ENCODE data around the gene CTXND2. TPM values are rescaled to one million over a fixed set of nuclear protein-coding genes. Genes with fewer than 3 reads are reported as not detected.
A peak's percentile ranks its signal among the peaks of the same experiment; 100 is the strongest.
"Not testable (repeated sequence)": the region's sequence is repeated elsewhere in the genome, so short reads cannot be mapped to it uniquely, and the experiment has no call there.

CTXND2 gene
- total RNA-seq: not detected
- long read RNA-seq: 0 reads

DNA sequence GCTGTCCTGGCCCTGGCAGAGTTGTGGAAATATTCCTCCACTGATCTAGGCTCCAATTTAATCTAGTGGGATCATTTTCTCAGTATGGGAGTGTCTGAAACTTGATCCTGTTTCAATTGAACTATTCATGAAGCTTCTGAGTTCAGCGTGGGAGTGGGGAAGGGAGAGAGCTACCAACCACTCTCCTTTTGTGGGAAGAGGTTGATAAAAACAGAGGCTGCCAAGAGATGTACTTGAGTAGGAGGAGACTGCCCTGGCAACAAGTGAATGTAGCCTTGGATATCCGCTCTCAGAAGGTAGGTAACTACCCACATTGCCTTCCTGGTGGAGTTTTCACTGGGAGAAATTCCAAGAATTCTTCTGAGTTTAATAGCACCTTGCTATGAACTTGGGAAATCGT lies at the start of gene CTXND2:
Gene CTXND2 (plus strand): TSS at position 119 of the 400 bp plus-strand sequence. CDS start 25,179 bp downstream, outside the sequence.
- Histone ChIP-seq H3K9me3 (replicated peaks) (no peaks in the 10 kb centered on the region), H3K4me1 (no peaks in the 10 kb centered on the region), H3K4me3 (no peak within 1 kb of the TSS), H3K27me3 (ENCODE audit: low read depth) (no peaks in the 10 kb centered on the region), H3K36me3 (no peaks in the 10 kb centered on the region), H3K27ac (replicated peaks) (no peak within 1 kb of the TSS)
- DNase-seq: no peak
- TF ChIP-seq, protein P1, sequence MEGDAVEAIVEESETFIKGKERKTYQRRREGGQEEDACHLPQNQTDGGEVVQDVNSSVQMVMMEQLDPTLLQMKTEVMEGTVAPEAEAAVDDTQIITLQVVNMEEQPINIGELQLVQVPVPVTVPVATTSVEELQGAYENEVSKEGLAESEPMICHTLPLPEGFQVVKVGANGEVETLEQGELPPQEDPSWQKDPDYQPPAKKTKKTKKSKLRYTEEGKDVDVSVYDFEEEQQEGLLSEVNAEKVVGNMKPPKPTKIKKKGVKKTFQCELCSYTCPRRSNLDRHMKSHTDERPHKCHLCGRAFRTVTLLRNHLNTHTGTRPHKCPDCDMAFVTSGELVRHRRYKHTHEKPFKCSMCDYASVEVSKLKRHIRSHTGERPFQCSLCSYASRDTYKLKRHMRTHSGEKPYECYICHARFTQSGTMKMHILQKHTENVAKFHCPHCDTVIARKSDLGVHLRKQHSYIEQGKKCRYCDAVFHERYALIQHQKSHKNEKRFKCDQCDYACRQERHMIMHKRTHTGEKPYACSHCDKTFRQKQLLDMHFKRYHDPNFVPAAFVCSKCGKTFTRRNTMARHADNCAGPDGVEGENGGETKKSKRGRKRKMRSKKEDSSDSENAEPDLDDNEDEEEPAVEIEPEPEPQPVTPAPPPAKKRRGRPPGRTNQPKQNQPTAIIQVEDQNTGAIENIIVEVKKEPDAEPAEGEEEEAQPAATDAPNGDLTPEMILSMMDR (IDR thresholded peaks at IDR 0.05; ENCODE audit: borderline replicate concordance): no peak
- intact Hi-C loops (cut with micrococcal nuclease): no loop called here

DNA sequence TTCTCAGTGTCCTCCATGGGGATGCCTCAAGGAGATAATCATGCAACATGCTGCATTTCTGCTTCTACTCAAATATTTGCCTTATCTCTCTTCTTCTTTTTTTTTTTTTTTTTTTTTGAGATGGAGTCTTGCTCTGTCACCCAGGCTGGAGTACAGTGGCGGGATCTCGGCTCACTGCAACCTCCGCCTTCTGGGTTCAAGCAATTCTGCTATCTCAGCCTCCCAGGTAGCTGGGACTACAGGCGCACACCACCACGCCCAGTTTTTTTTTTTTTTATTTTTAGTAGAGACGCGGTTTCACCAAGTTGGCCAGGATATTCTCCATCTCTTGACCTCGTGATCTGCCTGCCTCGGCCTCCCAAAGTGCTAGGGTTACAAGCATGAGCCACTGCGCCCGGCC lies 46.1 kb upstream of the CTXND2 start:
- Histone ChIP-seq H3K4me1 (peaks cover 33% of the 10 kb centered on the region), H3K36me3 (peaks cover 46% of the 10 kb centered on the region)
- intact Hi-C loops (cut with micrococcal nuclease); H3K27me3 ChIP-seq (ENCODE audit: low read depth); H3K27ac ChIP-seq (replicated peaks); DNase-seq; H3K4me3 ChIP-seq; H3K9me3 ChIP-seq (replicated peaks): not testable (repeated sequence)

GRCh38 chr1:150841626-150842025 lies 45.3 kb upstream of the CTXND2 start:
- intact Hi-C loops (cut with micrococcal nuclease): no loop called here
- Histone ChIP-seq H3K36me3 (peaks cover 40% of the 10 kb centered on the region), H3K27ac (replicated peaks) (no peak overlapping the region), H3K9me3 (replicated peaks) (no peaks in the 10 kb centered on the region), H3K27me3 (ENCODE audit: low read depth) (no peaks in the 10 kb centered on the region), H3K4me3 (no peak overlapping the region), H3K4me1 (peaks cover 31% of the 10 kb centered on the region)
- DNase-seq: no peak
- TF ChIP-seq, protein P1 (IDR thresholded peaks at IDR 0.05; ENCODE audit: borderline replicate concordance): no peak

GRCh38 chr1:150842343-150842742 lies 44.6 kb upstream of the CTXND2 start:
- TF ChIP-seq, protein P1 (IDR thresholded peaks at IDR 0.05; ENCODE audit: borderline replicate concordance): no peak
- H3K4me3 ChIP-seq: no peak overlapping the region
- peak overlapping the region; percentile 12 for H3K27ac ChIP-seq (replicated peaks)
- H3K36me3 ChIP-seq: peaks cover 33% of the 10 kb centered on the region
- peaks cover 33% of the 10 kb centered on the region for H3K4me1 ChIP-seq
- no peaks in the 10 kb centered on the region for H3K9me3 ChIP-seq (replicated peaks)
- no peak for DNase-seq
- intact Hi-C loops (cut with micrococcal nuclease): no loop called here
- no peaks in the 10 kb centered on the region for H3K27me3 ChIP-seq (ENCODE audit: low read depth)

GRCh38 chr1:150842964-150843363 lies 44.0 kb upstream of the CTXND2 start:
- no peak for DNase-seq
- TF ChIP-seq, protein P1 (IDR thresholded peaks at IDR 0.05; ENCODE audit: borderline replicate concordance): no peak
- Histone ChIP-seq H3K9me3 (replicated peaks) (no peaks in the 10 kb centered on the region), H3K36me3 (peaks cover 29% of the 10 kb centered on the region), H3K4me3 (no peak overlapping the region), H3K27me3 (ENCODE audit: low read depth) (no peaks in the 10 kb centered on the region), H3K4me1 (peaks cover 39% of the 10 kb centered on the region), H3K27ac (replicated peaks) (peak overlapping the region; percentile 12)
- intact Hi-C loops (cut with micrococcal nuclease): no loop called here

- H3K27me3 ChIP-seq (ENCODE audit: low read depth): no peaks in the 10 kb centered on the region
- H3K27ac ChIP-seq (replicated peaks): no peak overlapping the region
- TF ChIP-seq, protein P1 (IDR thresholded peaks at IDR 0.05; ENCODE audit: borderline replicate concordance): no peak
- H3K9me3 ChIP-seq (replicated peaks): no peaks in the 10 kb centered on the region
- peaks cover 39% of the 10 kb centered on the region for H3K4me1 ChIP-seq
- peaks cover 28% of the 10 kb centered on the region for H3K36me3 ChIP-seq
- H3K4me3 ChIP-seq: no peak overlapping the region
- DNase-seq: no peak
- intact Hi-C loops (cut with micrococcal nuclease): no loop called here
These were observed 43.5 kb upstream of the CTXND2 start for GRCh38 chr1:150843474-150843873.
